ENCODE measurements around the gene PDE1C.

DNA sequence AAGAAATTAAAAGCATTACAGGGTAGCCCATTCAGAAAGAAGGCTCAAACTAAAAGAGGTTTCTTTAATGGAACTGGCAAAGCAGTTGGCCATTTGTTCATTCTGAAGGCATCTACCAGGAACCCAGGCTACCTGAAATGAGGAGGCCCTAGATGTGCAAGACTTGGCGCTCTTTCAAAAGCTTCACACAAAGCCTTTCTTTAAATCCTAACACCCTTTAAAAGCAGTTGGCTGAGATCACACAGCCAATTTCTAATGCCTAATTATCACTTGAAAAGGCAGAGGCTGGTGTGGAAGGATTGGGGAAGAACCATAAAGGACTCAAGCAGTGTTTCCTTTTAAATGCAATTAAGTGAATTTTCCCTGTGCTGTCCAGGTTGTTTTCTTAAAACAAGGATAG is 360.0 kb downstream of the PDE1C start:
- TF ChIP-seq, protein P1, sequence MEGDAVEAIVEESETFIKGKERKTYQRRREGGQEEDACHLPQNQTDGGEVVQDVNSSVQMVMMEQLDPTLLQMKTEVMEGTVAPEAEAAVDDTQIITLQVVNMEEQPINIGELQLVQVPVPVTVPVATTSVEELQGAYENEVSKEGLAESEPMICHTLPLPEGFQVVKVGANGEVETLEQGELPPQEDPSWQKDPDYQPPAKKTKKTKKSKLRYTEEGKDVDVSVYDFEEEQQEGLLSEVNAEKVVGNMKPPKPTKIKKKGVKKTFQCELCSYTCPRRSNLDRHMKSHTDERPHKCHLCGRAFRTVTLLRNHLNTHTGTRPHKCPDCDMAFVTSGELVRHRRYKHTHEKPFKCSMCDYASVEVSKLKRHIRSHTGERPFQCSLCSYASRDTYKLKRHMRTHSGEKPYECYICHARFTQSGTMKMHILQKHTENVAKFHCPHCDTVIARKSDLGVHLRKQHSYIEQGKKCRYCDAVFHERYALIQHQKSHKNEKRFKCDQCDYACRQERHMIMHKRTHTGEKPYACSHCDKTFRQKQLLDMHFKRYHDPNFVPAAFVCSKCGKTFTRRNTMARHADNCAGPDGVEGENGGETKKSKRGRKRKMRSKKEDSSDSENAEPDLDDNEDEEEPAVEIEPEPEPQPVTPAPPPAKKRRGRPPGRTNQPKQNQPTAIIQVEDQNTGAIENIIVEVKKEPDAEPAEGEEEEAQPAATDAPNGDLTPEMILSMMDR (conservative IDR thresholded peaks at IDR 0.05; ENCODE audit: low read length), result no peak
- no peak for TF ChIP-seq EZH2phosphoT487 (IDR thresholded peaks at IDR 0.05; ENCODE audit: borderline replicate concordance, low read depth, low read length)
